Caco-2 (cell line): ENCODE data around the gene ADAM23. TPM values are rescaled to one million over a fixed set of nuclear protein-coding genes. Genes with fewer than 3 reads are reported as not detected.

Experiments
- BruUV-seq: library from RNA; stranded (reverse); fragments of 400-500 nt; replicated peaks from 2 replicates; lab custom pipeline; 2021; lab: Mats Ljungman, UMichigan
- CTCF ChIA-PET: fragments of 300-600 bp; sonication (Branson Sonifier 250); formaldehyde crosslinking; loops from one replicate; lab custom pipeline; 2022; ENCODE audit warnings: antibody characterized with exemption; lab: Charles Lee
- POLR2A ChIA-PET: fragments of 300-600 bp; sonication (Branson Sonifier 250); formaldehyde crosslinking; loops from one replicate; lab custom pipeline; 2022; ENCODE audit warnings: antibody characterized with exemption; lab: Charles Lee
- DNase-seq, 2 experiments: peaks; one replicate each; pipeline versions ENCODE4 v3.0.0 to v3.0.0-alpha.2; 2020 to 2022
- H3K27me3 ChIP-seq: replicated peaks from 2 replicates; pipeline ENCODE4 v1.6.0; 2011; ENCODE audit warnings: low read length; ENCODE audit not compliant: control insufficient read depth, insufficient read depth
- H3K36me3 ChIP-seq: 2 replicates; pipeline ENCODE4 v1.5.1; 2011; ENCODE audit warnings: low read length; ENCODE audit not compliant: control insufficient read depth, insufficient read depth
- H3K4me1 ChIP-seq: fragments of 250-450 bp; sonication (Bioruptor Pico); 2 replicates; pipeline ENCODE4 v1.5.1; 2020; ENCODE audit warnings: mild to moderate bottlenecking
- H3K4me3 ChIP-seq: 2 replicates; pipeline ENCODE4 v1.5.1; 2011; ENCODE audit warnings: low read depth, mild to moderate bottlenecking, control low read depth, low read length
- H3K9me3 ChIP-seq: fragments of 250-450 bp; sonication (Bioruptor Pico); 2 replicates; pipeline ENCODE4 v1.5.1; 2020; ENCODE audit warnings: mild to moderate bottlenecking, moderate library complexity
- H3K27ac Mint-ChIP-seq: one replicate; pipeline ENCODE4 v1.8.0; 2022; ENCODE audit warnings: mixed read lengths; ENCODE audit not compliant: unreplicated experiment
- H3K27me3 Mint-ChIP-seq: one replicate; pipeline ENCODE4 v1.8.0; 2022; ENCODE audit warnings: mixed read lengths; ENCODE audit not compliant: insufficient read depth, unreplicated experiment
- H3K36me3 Mint-ChIP-seq: one replicate; pipeline ENCODE4 v1.8.0; 2022; ENCODE audit warnings: mild to moderate bottlenecking, mixed read lengths; ENCODE audit not compliant: insufficient read depth, unreplicated experiment
- H3K4me1 Mint-ChIP-seq: one replicate; pipeline ENCODE4 v1.8.0; 2022; ENCODE audit warnings: low read depth, mixed read lengths; ENCODE audit not compliant: unreplicated experiment
- H3K4me3 Mint-ChIP-seq: one replicate; pipeline ENCODE4 v1.8.0; 2022; ENCODE audit warnings: mild to moderate bottlenecking, moderate library complexity, mixed read lengths; ENCODE audit not compliant: unreplicated experiment
- H3K9me3 Mint-ChIP-seq: one replicate; pipeline ENCODE4 v1.8.0; 2022; ENCODE audit warnings: mixed read lengths; ENCODE audit not compliant: unreplicated experiment
- CTCF ChIP-seq, 2 experiments: fragments of 200-600 bp in 1 of 2; IDR thresholded peaks; 1 replicate in 1 of 2; 2 replicates in 1 of 2; pipeline versions ENCODE4 v1.5.1 to v1.8.0; 2011 to 2022; ENCODE audit warnings: antibody characterized with exemption in 1 of 2, control low read depth in 1 of 2, inconsistent platforms in 1 of 2, low read depth in 1 of 2, low read length in 1 of 2, mild to moderate bottlenecking in 1 of 2, moderate library complexity in 1 of 2; ENCODE audit not compliant: insufficient read depth in 1 of 2, severe bottlenecking in 1 of 2, unreplicated experiment in 1 of 2
- intact Hi-C: fragments of 100-400 bp; cut with micrococcal nuclease; formaldehyde crosslinking; loops from one replicate; pipeline ENCODE4 v1.10.0; 2022; ENCODE audit not compliant: unreplicated experiment
- total RNA-seq: library from RNA; stranded (reverse); gene quantifications from 2 replicates; pipeline ENCODE4 v1.2.3, GENCODE V29; 2022

Gene ADAM23
- total RNA-seq, 1 experiment from 2014 or later: 55.1 TPM

- ChIA-PET POLR2A (no interaction called here), CTCF (no interaction called here)
- no peak overlapping the region for H3K4me3 Mint-ChIP-seq
- no peak overlapping the region for H3K27ac Mint-ChIP-seq
- Histone ChIP-seq H3K4me3 (no peak overlapping the region), H3K36me3 (no peaks in the 10 kb centered on the region), H3K4me1 (no peaks in the 10 kb centered on the region), H3K27me3 (no peaks in the 10 kb centered on the region), H3K9me3 (no peaks in the 10 kb centered on the region)
- H3K36me3 Mint-ChIP-seq: peaks cover 7% of the 10 kb centered on the region
- no peaks in the 10 kb centered on the region for H3K9me3 Mint-ChIP-seq
- intact Hi-C loops: no loop called here
- TF ChIP-seq CTCF (IDR thresholded peaks at IDR 0.05; ENCODE audit: insufficient read depth in 1 of 2, low read depth in 1 of 2, low read length in 1 of 2, severe bottlenecking in 1 of 2, unreplicated experiment in 1 of 2): no peak
- DNase-seq: no peak
- H3K27me3 Mint-ChIP-seq: no peaks in the 10 kb centered on the region
- no TSS peak for BruUV-seq
- H3K4me1 Mint-ChIP-seq: no peaks in the 10 kb centered on the region
Measured at GRCh38 chr2:206563374-206563773, 120.0 kb downstream of the ADAM23 start.

- intact Hi-C loops: no loop called here
- Histone ChIP-seq H3K27me3 (no peaks in the 10 kb centered on the region), H3K9me3 (no peaks in the 10 kb centered on the region), H3K4me3 (no peak overlapping the region), H3K36me3 (no peaks in the 10 kb centered on the region), H3K4me1 (no peaks in the 10 kb centered on the region)
- no peak for TF ChIP-seq CTCF (IDR thresholded peaks at IDR 0.05; ENCODE audit: insufficient read depth in 1 of 2, low read depth in 1 of 2, low read length in 1 of 2, severe bottlenecking in 1 of 2, unreplicated experiment in 1 of 2)
- H3K4me1 Mint-ChIP-seq: no peaks in the 10 kb centered on the region
- DNase-seq: no peak
- H3K9me3 Mint-ChIP-seq: no peaks in the 10 kb centered on the region
- BruUV-seq: no TSS peak
- no peak overlapping the region for H3K4me3 Mint-ChIP-seq
- CTCF ChIA-PET: no interaction called here
- H3K27ac Mint-ChIP-seq: no peak overlapping the region
- H3K36me3 Mint-ChIP-seq: peaks cover 7% of the 10 kb centered on the region
- POLR2A ChIA-PET: no interaction called here
- H3K27me3 Mint-ChIP-seq: no peaks in the 10 kb centered on the region
Measured at GRCh38 chr2:206565666-206566065, 122.3 kb downstream of the ADAM23 start.

- Mint-ChIP-seq H3K4me1 (no peaks in the 10 kb centered on the region), H3K27me3 (no peaks in the 10 kb centered on the region), H3K9me3 (no peaks in the 10 kb centered on the region), H3K36me3 (peaks cover 7% of the 10 kb centered on the region), H3K4me3 (no peak overlapping the region), H3K27ac (no peak overlapping the region)
- Histone ChIP-seq H3K36me3 (no peaks in the 10 kb centered on the region), H3K9me3 (no peaks in the 10 kb centered on the region), H3K4me3 (no peak overlapping the region), H3K27me3 (no peaks in the 10 kb centered on the region), H3K4me1 (no peaks in the 10 kb centered on the region)
- intact Hi-C loops: no loop called here
- CTCF ChIA-PET: no interaction called here
- TF ChIP-seq CTCF (IDR thresholded peaks at IDR 0.05; ENCODE audit: insufficient read depth in 1 of 2, low read depth in 1 of 2, low read length in 1 of 2, severe bottlenecking in 1 of 2, unreplicated experiment in 1 of 2): no peak
- POLR2A ChIA-PET: no interaction called here
- BruUV-seq: no TSS peak
- no peak for DNase-seq
Measured at GRCh38 chr2:206569470-206569869, 126.1 kb downstream of the ADAM23 start.
